GM12878 (cell line): ENCODE results near the gene GARIN3. TPM values are rescaled to one million over a fixed set of nuclear protein-coding genes. Genes with fewer than 3 reads are reported as not detected.
A peak's percentile ranks its signal among the peaks of the same experiment; 100 is the strongest.

Experiments used
- ASH2L ChIP-seq: fragments of 300-600, 200-600 bp; sonication (generic); IDR thresholded peaks from 2 replicates; pipeline ENCODE4 v1.6.1; 2017; ENCODE audit warnings: low read depth, mild to moderate bottlenecking, borderline replicate concordance
- BACH1 ChIP-seq: fragments of 450-650 bp; IDR thresholded peaks from 2 replicates; pipeline ENCODE4 v1.6.1; 2017; ENCODE audit warnings: mild to moderate bottlenecking, borderline replicate concordance
- CBX3 ChIP-seq: fragments of 200-600 bp; sonication (generic); IDR thresholded peaks from 2 replicates; pipeline ENCODE4 v1.6.1; 2016; ENCODE audit warnings: low read depth, borderline replicate concordance
- CREM ChIP-seq: IDR thresholded peaks from 2 replicates; pipeline ENCODE4 v1.6.1; 2014; ENCODE audit warnings: antibody characterized with exemption, low read depth
- EED ChIP-seq: sonication (generic); IDR thresholded peaks from 2 replicates; pipeline ENCODE4 v1.6.1; 2016; ENCODE audit warnings: antibody characterized with exemption, low read depth
- EGR1 ChIP-seq, 2 experiments: IDR thresholded peaks; 1 replicate in 1 of 2; 2 replicates in 1 of 2; pipeline ENCODE4 v1.6.1; 2011 to 2012; ENCODE audit warnings: low read depth in 2 of 2, low read length in 2 of 2, borderline replicate concordance in 1 of 2, mild to moderate bottlenecking in 1 of 2, moderate library complexity in 1 of 2
- EP300 ChIP-seq, 2 experiments: fragments of 150-350 bp in 1 of 2; IDR thresholded peaks; 2 replicates each; pipeline ENCODE4 v1.6.1; 2011 to 2012; ENCODE audit warnings: low read depth in 2 of 2, low read length in 2 of 2, borderline replicate concordance in 1 of 2, improper control_type of control experiment in 1 of 2, inconsistent platforms in 1 of 2; ENCODE audit not compliant: control insufficient read depth in 1 of 2
- GABPA ChIP-seq: IDR thresholded peaks from 2 replicates; pipeline ENCODE4 v1.6.1; 2014; ENCODE audit warnings: antibody characterized with exemption, low read depth, mild to moderate bottlenecking, inconsistent platforms
- GATAD2B ChIP-seq: fragments of 450-650 bp; conservative IDR thresholded peaks from 2 replicates; pipeline ENCODE4 v1.6.1; 2017; ENCODE audit warnings: low read depth, mild to moderate bottlenecking, moderate library complexity
- IKZF2 ChIP-seq, 2 experiments: fragments of 450-650 bp; IDR thresholded peaks; 2 replicates each; pipeline ENCODE4 v1.6.1; 2017; ENCODE audit warnings: mild to moderate bottlenecking in 2 of 2, moderate library complexity in 2 of 2
- MEF2B ChIP-seq: fragments of 450-650 bp; IDR thresholded peaks from 2 replicates; pipeline ENCODE4 v1.6.1; 2018; ENCODE audit warnings: mild to moderate bottlenecking, moderate library complexity; ENCODE audit not compliant: partially characterized antibody, poor library complexity, severe bottlenecking
- NFYA ChIP-seq: IDR thresholded peaks from 2 replicates; pipeline ENCODE4 v1.6.1; 2011; ENCODE audit warnings: low read depth, mild to moderate bottlenecking, low read length, improper control_type of control experiment, borderline replicate concordance
- NR2C2 ChIP-seq: IDR thresholded peaks from 2 replicates; pipeline ENCODE4 v1.6.1; 2011; ENCODE audit warnings: borderline replicate concordance, low read depth; ENCODE audit not compliant: control insufficient read depth, insufficient read length
- POLR2AphosphoS2 ChIP-seq: IDR thresholded peaks from 2 replicates; pipeline ENCODE4 v1.6.1; 2011; ENCODE audit warnings: low read depth, mild to moderate bottlenecking, low read length, improper control_type of control experiment, moderate library complexity
- RAD21 ChIP-seq: IDR thresholded peaks from 2 replicates; pipeline ENCODE4 v1.6.1; 2011; ENCODE audit warnings: mild to moderate bottlenecking, low read depth, low read length, moderate library complexity; ENCODE audit not compliant: insufficient read depth
- SIX5 ChIP-seq: IDR thresholded peaks from 2 replicates; pipeline ENCODE4 v1.6.1; 2011; ENCODE audit warnings: mild to moderate bottlenecking, low read depth, low read length, moderate library complexity; ENCODE audit not compliant: severe bottlenecking
- SMAD1 ChIP-seq: fragments of 450-650 bp; IDR thresholded peaks from 2 replicates; pipeline ENCODE4 v1.6.1; 2018; ENCODE audit warnings: mild to moderate bottlenecking, low read depth; ENCODE audit not compliant: partially characterized antibody
- SP1 ChIP-seq: IDR thresholded peaks from one replicate; pipeline ENCODE4 v1.6.1; 2011; ENCODE audit warnings: low read depth, low read length
- SRF ChIP-seq, 2 experiments: IDR thresholded peaks; 2 replicates each; pipeline ENCODE4 v1.6.1; 2011; ENCODE audit warnings: low read depth in 2 of 2, low read length in 2 of 2, mild to moderate bottlenecking in 1 of 2, moderate library complexity in 1 of 2
- STAT1 ChIP-seq: fragments of 450-650 bp; conservative IDR thresholded peaks from 2 replicates; pipeline ENCODE4 v1.6.1; 2014; ENCODE audit warnings: antibody characterized with exemption, mild to moderate bottlenecking
- YBX1 ChIP-seq: fragments of 450-650 bp; IDR thresholded peaks from 2 replicates; pipeline ENCODE4 v1.6.1; 2016; ENCODE audit warnings: antibody characterized with exemption
- ZNF24 ChIP-seq: fragments of 450-650 bp; IDR thresholded peaks from 2 replicates; pipeline ENCODE4 v1.6.1; 2017; ENCODE audit warnings: antibody characterized with exemption, mild to moderate bottlenecking
- ZNF274 ChIP-seq: IDR thresholded peaks from one replicate; pipeline ENCODE4 v1.8.0; 2011; ENCODE audit not compliant: insufficient read length, insufficient read depth
- ZNF384 ChIP-seq: IDR thresholded peaks from 2 replicates; pipeline ENCODE4 v1.6.1; 2012; ENCODE audit warnings: low read depth, mild to moderate bottlenecking, low read length, improper control_type of control experiment, borderline replicate concordance
- ZSCAN29 ChIP-seq: fragments of 450-650 bp; IDR thresholded peaks from 2 replicates; pipeline ENCODE4 v1.6.1; 2017; ENCODE audit warnings: mild to moderate bottlenecking, moderate library complexity
- polyA plus RNA-seq, 11 experiments: library from polyadenylated mRNA; depleted of rRNA in 4 of 11; unstranded in 6 of 11; stranded (reverse) in 5 of 11; fragments of >200 nt; fragmentation: Nextera tagmentation in 4 of 11; fragmentation: Illumina TruSeq in 1 of 11; extraction: Ambion mirVana in 4 of 11; extraction: Trizol in 1 of 11; gene quantifications; 1 replicate in 1 of 11; 2 replicates in 10 of 11; pipeline versions ENCODE4 v1.2.1 to v1.2.3, GENCODE V29; 2011 to 2016; ENCODE audit warnings: inconsistent platforms in 2 of 11, missing spikeins in 2 of 11, low read depth in 1 of 11
- total RNA-seq, 4 experiments: library from RNA; depleted of rRNA in 3 of 4; stranded (reverse); fragments of >200 nt in 3 of 4; fragmentation: Illumina TruSeq in 1 of 4; extraction: Trizol in 1 of 4; gene quantifications; 2 replicates each; pipeline versions ENCODE4 v1.2.1 to v1.2.3, GENCODE V29; 2013 to 2021
- TF ChIP-seq, protein P1 (sequence below): fragments of 450-650 bp; IDR thresholded peaks from 2 replicates; pipeline ENCODE4 v1.6.1; 2017; ENCODE audit warnings: low read depth, mild to moderate bottlenecking, moderate library complexity
- TF ChIP-seq, protein P2 (sequence below): IDR thresholded peaks from 2 replicates; pipeline ENCODE4 v1.6.1; 2012; ENCODE audit warnings: low read length, inconsistent platforms
- TF ChIP-seq, protein P3 (sequence below): IDR thresholded peaks from 2 replicates; pipeline ENCODE4 v1.6.1; 2011; ENCODE audit warnings: low read depth, low read length, improper control_type of control experiment, borderline replicate concordance

GARIN3 gene
- total and polyA plus RNA-seq, 10 of the 15 experiments (the other 5 are each of a cell fraction or from before 2014, with no cell fraction given): 0.15 TPM; not detected in 9

DNA sequence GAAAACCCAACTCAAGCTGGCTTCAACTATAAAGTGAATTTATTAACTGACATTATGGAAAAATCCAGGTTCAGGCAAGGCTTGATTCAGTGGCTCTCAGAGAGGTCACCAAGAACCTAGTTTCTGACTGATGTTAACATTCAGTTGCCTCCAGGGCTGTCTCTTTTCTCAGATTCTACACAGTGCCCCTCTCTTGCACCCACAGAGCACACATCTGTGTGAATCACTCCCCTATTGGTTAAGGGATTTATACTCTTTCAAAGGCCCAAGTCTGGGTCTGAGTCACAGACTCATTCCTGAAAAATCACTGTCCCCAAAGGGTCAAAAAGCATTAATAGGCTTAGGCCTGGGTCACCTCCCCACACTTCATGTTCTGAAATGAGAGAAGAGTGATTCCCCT lies 51.1 kb downstream of the GARIN3 start (continued):
- TF ChIP-seq, protein P1, sequence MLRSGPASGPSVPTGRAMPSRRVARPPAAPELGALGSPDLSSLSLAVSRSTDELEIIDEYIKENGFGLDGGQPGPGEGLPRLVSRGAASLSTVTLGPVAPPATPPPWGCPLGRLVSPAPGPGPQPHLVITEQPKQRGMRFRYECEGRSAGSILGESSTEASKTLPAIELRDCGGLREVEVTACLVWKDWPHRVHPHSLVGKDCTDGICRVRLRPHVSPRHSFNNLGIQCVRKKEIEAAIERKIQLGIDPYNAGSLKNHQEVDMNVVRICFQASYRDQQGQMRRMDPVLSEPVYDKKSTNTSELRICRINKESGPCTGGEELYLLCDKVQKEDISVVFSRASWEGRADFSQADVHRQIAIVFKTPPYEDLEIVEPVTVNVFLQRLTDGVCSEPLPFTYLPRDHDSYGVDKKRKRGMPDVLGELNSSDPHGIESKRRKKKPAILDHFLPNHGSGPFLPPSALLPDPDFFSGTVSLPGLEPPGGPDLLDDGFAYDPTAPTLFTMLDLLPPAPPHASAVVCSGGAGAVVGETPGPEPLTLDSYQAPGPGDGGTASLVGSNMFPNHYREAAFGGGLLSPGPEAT: no peak
- TF ChIP-seq, protein P2, sequence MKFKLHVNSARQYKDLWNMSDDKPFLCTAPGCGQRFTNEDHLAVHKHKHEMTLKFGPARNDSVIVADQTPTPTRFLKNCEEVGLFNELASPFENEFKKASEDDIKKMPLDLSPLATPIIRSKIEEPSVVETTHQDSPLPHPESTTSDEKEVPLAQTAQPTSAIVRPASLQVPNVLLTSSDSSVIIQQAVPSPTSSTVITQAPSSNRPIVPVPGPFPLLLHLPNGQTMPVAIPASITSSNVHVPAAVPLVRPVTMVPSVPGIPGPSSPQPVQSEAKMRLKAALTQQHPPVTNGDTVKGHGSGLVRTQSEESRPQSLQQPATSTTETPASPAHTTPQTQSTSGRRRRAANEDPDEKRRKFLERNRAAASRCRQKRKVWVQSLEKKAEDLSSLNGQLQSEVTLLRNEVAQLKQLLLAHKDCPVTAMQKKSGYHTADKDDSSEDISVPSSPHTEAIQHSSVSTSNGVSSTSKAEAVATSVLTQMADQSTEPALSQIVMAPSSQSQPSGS: no peak
- TF ChIP-seq ZNF24: no peak
- TF ChIP-seq MEF2B: no peak
- no peak for TF ChIP-seq POLR2AphosphoS2
- no peak for TF ChIP-seq GATAD2B
- TF ChIP-seq YBX1: no peak
- TF ChIP-seq SRF (IDR thresholded peaks at IDR 0.05; ENCODE audit: low read depth in 2 of 2, low read length in 2 of 2): no peak
- no peak for TF ChIP-seq NR2C2
- TF ChIP-seq EP300 (IDR thresholded peaks at IDR 0.05; ENCODE audit: borderline replicate concordance in 1 of 2, control insufficient read depth in 1 of 2, low read depth in 2 of 2, low read length in 2 of 2): no peak
- no peak for TF ChIP-seq RAD21
- TF ChIP-seq NFYA: no peak
- TF ChIP-seq, protein P3, sequence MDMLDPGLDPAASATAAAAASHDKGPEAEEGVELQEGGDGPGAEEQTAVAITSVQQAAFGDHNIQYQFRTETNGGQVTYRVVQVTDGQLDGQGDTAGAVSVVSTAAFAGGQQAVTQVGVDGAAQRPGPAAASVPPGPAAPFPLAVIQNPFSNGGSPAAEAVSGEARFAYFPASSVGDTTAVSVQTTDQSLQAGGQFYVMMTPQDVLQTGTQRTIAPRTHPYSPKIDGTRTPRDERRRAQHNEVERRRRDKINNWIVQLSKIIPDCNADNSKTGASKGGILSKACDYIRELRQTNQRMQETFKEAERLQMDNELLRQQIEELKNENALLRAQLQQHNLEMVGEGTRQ: no peak
- no peak for TF ChIP-seq ZNF384
- TF ChIP-seq CREM: no peak
- TF ChIP-seq IKZF2 (IDR thresholded peaks at IDR 0.05): 0 out of 4 replicates have a peak, but pooled peaks have one; percentile 16 to 36
- TF ChIP-seq ZSCAN29: no peak
- no peak for TF ChIP-seq SP1
- no peak for TF ChIP-seq BACH1
- TF ChIP-seq STAT1: no peak
- TF ChIP-seq ZNF274: no peak
- no peak for TF ChIP-seq ASH2L
- no peak for TF ChIP-seq GABPA
- no peak for TF ChIP-seq CBX3
- no peak for TF ChIP-seq SMAD1
- TF ChIP-seq EGR1 (IDR thresholded peaks at IDR 0.05; ENCODE audit: borderline replicate concordance in 1 of 2, low read depth in 2 of 2, low read length in 2 of 2): no peak
- TF ChIP-seq SIX5: no peak
- 0 out of 2 replicates have a peak, but pooled peaks have one; percentile 29 for TF ChIP-seq EED
